ENCODE measurements around the gene COL13A1. TPM values are rescaled to one million over a fixed set of nuclear protein-coding genes. Genes with fewer than 3 reads are reported as not detected.
A peak's percentile ranks its signal among the peaks of the same experiment; 100 is the strongest.

COL13A1 gene
- total RNA-seq, 1 donor from 2014 or later, result 25.6 TPM

- DNase-seq (ENCODE audit: low spot score), result no peak
- peaks cover 14% of the 10 kb centered on the region for H3K4me1 Mint-ChIP-seq (ENCODE audit: low read depth)
- H3K4me3 Mint-ChIP-seq (ENCODE audit: unreplicated experiment), result no peak overlapping the region
- no peaks in the 10 kb centered on the region for H3K27me3 Mint-ChIP-seq (ENCODE audit: low read depth)
- no peaks in the 10 kb centered on the region for H3K9me3 Mint-ChIP-seq (ENCODE audit: low read depth)
- H3K36me3 Mint-ChIP-seq (ENCODE audit: low read depth), result peaks cover 5% of the 10 kb centered on the region
- H3K27ac Mint-ChIP-seq (ENCODE audit: unreplicated experiment), result no peak overlapping the region
- TF ChIP-seq CTCF (IDR thresholded peaks at IDR 0.05), result no peak
Observed at GRCh38 chr10:69898524-69898923, 96.8 kb downstream of the COL13A1 start.

- TF ChIP-seq CTCF (IDR thresholded peaks at IDR 0.05), result no peak
- Mint-ChIP-seq H3K27ac (ENCODE audit: unreplicated experiment) (no peak overlapping the region), H3K9me3 (ENCODE audit: low read depth) (no peaks in the 10 kb centered on the region), H3K4me3 (ENCODE audit: unreplicated experiment) (no peak overlapping the region), H3K36me3 (ENCODE audit: low read depth) (peaks cover 5% of the 10 kb centered on the region), H3K4me1 (ENCODE audit: low read depth) (peaks cover 14% of the 10 kb centered on the region), H3K27me3 (ENCODE audit: low read depth) (no peaks in the 10 kb centered on the region)
- no peak for DNase-seq (ENCODE audit: low spot score)
Observed at GRCh38 chr10:69898941-69899340, 97.2 kb downstream of the COL13A1 start.

- no peak for TF ChIP-seq CTCF (IDR thresholded peaks at IDR 0.05)
- no peak overlapping the region for H3K4me3 Mint-ChIP-seq (ENCODE audit: unreplicated experiment)
- H3K27me3 Mint-ChIP-seq (ENCODE audit: low read depth), result no peaks in the 10 kb centered on the region
- H3K27ac Mint-ChIP-seq (ENCODE audit: unreplicated experiment), result no peak overlapping the region
- H3K4me1 Mint-ChIP-seq (ENCODE audit: low read depth), result peaks cover 14% of the 10 kb centered on the region
- peaks cover 5% of the 10 kb centered on the region for H3K36me3 Mint-ChIP-seq (ENCODE audit: low read depth)
- no peak for DNase-seq (ENCODE audit: low spot score)
- H3K9me3 Mint-ChIP-seq (ENCODE audit: low read depth), result no peaks in the 10 kb centered on the region
Observed at GRCh38 chr10:69899727-69900595, 98.3 kb downstream of the COL13A1 start.

- no peak for TF ChIP-seq CTCF (IDR thresholded peaks at IDR 0.05)
- Mint-ChIP-seq H3K9me3 (ENCODE audit: low read depth) (no peaks in the 10 kb centered on the region), H3K4me1 (ENCODE audit: low read depth) (peaks cover 9% of the 10 kb centered on the region), H3K36me3 (ENCODE audit: low read depth) (peaks cover 7% of the 10 kb centered on the region), H3K27ac (ENCODE audit: unreplicated experiment) (no peak overlapping the region), H3K4me3 (ENCODE audit: unreplicated experiment) (no peak overlapping the region), H3K27me3 (ENCODE audit: low read depth) (no peaks in the 10 kb centered on the region)
- no peak for DNase-seq (ENCODE audit: low spot score)
Observed at GRCh38 chr10:69901022-69901421, 99.3 kb downstream of the COL13A1 start.

GRCh38 chr10:69901628-69902505 lies 100.2 kb downstream of the COL13A1 start:
- TF ChIP-seq CTCF (IDR thresholded peaks at IDR 0.05), result peak; percentile 78
- DNase-seq (ENCODE audit: low spot score), result no peak
- no peak overlapping the region for H3K4me3 Mint-ChIP-seq (ENCODE audit: unreplicated experiment)

More at GRCh38 chr10:69901628-69902505, 100.2 kb downstream of the COL13A1 start:
- Mint-ChIP-seq H3K9me3 (ENCODE audit: low read depth) (no peaks in the 10 kb centered on the region), H3K36me3 (ENCODE audit: low read depth) (peaks cover 7% of the 10 kb centered on the region), H3K27ac (ENCODE audit: unreplicated experiment) (no peak overlapping the region), H3K27me3 (ENCODE audit: low read depth) (no peaks in the 10 kb centered on the region), H3K4me1 (ENCODE audit: low read depth) (peaks cover 2% of the 10 kb centered on the region)

All from chondrocyte (in vitro differentiated cells).